Tibial nerve (tissue), 4 donors: Measurements from ENCODE around the gene NOTCH2. TPM values are rescaled to one million over a fixed set of nuclear protein-coding genes. Genes with fewer than 3 reads are reported as not detected.
A peak's percentile ranks its signal among the peaks of the same experiment; 100 is the strongest.
"Not testable (repeated sequence)": the region's sequence is repeated elsewhere in the genome, so short reads cannot be mapped to it uniquely, and the experiment has no call there.

ENCODE experiments used
- DNase-seq, 2 donors: peaks; one replicate each; pipeline ENCODE4 v3.0.0-alpha.2; 2019; ENCODE audit warnings: low spot score in 2 of 2
- H3K27ac ChIP-seq, 4 donors: fragments of 200-600 bp; sonication (generic) in 3 of 4; one replicate each; pipeline ENCODE4 v1.5.1; 2017 to 2019; ENCODE audit warnings: mild to moderate bottlenecking in 1 of 4
- H3K27me3 ChIP-seq, 2 donors: fragments of 200-600 bp; sonication (generic) in 1 of 2; one replicate each; pipeline versions ENCODE4 v1.5.1 to v1.6.0; 2017 to 2019
- H3K36me3 ChIP-seq, 3 donors: fragments of 200-600 bp; sonication (generic); one replicate each; pipeline ENCODE4 v1.5.1; 2018 to 2019
- H3K4me1 ChIP-seq, 4 donors: fragments of 200-600 bp; sonication (generic) in 3 of 4; one replicate each; pipeline ENCODE4 v1.5.1; 2017 to 2019
- H3K4me3 ChIP-seq, 4 donors: fragments of 200-600 bp; sonication (generic) in 3 of 4; one replicate each; pipeline ENCODE4 v1.5.1; 2017 to 2019; ENCODE audit warnings: mild to moderate bottlenecking in 1 of 4, moderate library complexity in 1 of 4
- H3K9me3 ChIP-seq, 4 donors: fragments of 200-600 bp; sonication (generic) in 3 of 4; one replicate each; pipeline ENCODE4 v1.5.1; 2017 to 2019
- EP300 ChIP-seq, 2 donors: sonication (generic); formaldehyde crosslinking; IDR thresholded peaks; one replicate each; pipeline ENCODE4 v1.6.1; 2017; ENCODE audit warnings: antibody characterized with exemption in 2 of 2, mild to moderate bottlenecking in 1 of 2
- WGBS, 2 donors: methylation state at CpG; one replicate each; pipeline ENCODE4 v1.1.5; 2018; 5-methylcytosine and 5-hydroxymethylcytosine counted together
- total RNA-seq, 4 donors: library from RNA; depleted of rRNA; stranded (reverse); fragments of >200 nt; gene quantifications; one replicate each; pipeline ENCODE4 v1.1.0, GENCODE V29; 2016

The NOTCH2 gene
- total RNA-seq, 4 donors from 2014 or later: 86.7 to 110 (median 106) TPM

DNA sequence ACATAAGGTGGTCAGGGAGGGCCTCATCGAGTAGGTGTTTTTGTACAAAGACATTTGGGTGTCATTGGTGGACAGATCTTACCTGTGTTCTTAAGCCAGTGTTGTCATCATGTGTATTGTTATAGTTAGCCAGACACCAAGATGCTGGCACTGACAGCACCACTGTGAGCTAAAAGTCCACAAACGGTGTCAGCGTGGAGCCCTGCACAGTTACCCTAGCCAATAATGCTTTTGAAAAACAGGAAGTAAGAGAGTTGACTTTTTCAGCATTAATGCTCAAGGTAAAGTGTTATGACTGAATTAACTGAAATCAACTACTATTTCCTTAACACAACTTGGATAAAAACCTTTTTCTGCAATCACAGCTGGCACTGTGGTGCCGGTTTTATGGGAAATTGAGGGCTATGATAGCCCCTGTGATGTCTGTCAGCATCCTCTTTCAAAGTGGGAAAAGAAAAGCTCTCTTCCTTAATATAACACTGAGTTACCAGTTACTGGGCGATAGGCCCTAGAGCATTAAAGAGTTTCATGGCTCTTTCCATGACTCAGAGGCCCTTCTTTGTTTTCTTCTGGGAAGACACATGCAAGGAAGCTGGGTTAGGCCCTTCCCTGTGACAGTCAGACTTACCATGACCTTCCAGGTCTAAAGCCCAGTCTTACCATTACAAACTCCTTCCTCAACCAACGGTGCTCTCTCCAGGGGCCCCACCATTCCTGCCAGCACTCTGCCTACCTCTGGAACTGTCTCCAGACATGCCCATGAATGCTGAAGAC is 29.7 kb upstream of the NOTCH2 start:
- not testable (repeated sequence) for DNase-seq, H3K9me3 ChIP-seq, H3K4me3 ChIP-seq, H3K27me3 ChIP-seq, H3K4me1 ChIP-seq, H3K36me3 ChIP-seq, H3K27ac ChIP-seq
- 78 to 100% methylated on average over 1 of the region's 6 CpGs for WGBS, 2 donors

DNA sequence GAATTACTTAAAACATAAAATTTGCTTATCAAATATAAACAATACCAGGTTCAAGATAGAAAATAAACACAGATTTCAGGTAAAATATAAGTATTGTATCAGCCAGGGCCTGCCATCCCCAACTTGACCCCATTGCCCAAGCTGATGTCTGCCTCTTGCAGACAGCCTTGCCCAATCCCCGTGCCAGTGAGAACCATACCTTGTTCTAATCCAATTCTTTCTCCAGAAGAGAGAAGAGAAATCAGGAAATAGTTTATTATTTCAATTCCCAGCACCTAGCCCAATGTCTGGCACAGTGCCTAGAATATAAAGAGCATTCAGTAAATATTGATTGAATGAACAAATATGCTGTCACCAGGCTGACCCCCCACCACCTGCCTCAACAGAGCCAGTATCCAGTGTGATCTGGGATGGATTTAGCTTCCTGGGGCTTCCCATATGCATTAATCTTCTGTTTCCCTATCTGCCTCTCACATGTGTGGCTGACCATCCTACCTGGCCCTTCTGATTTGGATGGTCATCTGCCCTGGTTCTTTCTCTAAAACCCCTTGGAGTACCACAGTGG is 27.6 kb upstream of the NOTCH2 start:
- DNase-seq, H3K27ac ChIP-seq, H3K4me3 ChIP-seq, H3K36me3 ChIP-seq, H3K9me3 ChIP-seq, H3K4me1 ChIP-seq, H3K27me3 ChIP-seq: not testable (repeated sequence)
- 67 to 87% methylated on average over 1 of the region's 1 CpG for WGBS, 2 donors

DNA sequence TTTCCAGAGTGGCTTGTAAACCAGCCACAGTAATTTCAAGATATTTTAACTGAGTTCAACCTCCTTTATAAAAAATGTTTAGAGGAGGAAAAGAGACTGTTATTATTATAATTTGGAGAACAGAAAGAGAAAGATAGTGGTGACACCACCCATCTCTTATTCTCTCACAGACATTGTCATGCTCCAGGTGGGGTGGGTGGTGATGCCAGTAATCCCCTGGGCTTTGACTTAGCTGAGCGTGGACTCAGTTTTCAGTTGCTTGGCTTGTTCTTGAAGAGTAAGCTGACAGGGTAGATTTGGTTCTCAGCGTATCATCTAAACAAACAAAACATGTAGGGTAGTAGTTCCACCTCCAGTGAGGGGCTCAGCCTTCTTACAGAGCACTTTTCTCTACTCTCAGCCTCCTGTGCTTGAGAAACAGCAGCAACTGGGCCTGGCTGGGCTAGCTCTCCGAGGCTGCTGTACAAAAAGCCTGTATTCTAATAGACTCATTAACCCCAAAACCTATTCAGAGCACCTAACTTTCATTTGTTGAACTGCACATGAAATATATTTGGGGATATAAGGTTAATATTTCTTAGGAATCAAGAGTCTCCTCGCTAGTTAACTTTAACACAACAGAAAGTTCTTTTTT is 24.2 kb upstream of the NOTCH2 start:
- WGBS, 2 donors: 79 to 100% methylated on average over 1 to 2 of the region's 4 CpGs
- not testable (repeated sequence) for H3K4me1 ChIP-seq, H3K9me3 ChIP-seq, H3K27ac ChIP-seq, H3K27me3 ChIP-seq, H3K36me3 ChIP-seq, H3K4me3 ChIP-seq, DNase-seq

DNA sequence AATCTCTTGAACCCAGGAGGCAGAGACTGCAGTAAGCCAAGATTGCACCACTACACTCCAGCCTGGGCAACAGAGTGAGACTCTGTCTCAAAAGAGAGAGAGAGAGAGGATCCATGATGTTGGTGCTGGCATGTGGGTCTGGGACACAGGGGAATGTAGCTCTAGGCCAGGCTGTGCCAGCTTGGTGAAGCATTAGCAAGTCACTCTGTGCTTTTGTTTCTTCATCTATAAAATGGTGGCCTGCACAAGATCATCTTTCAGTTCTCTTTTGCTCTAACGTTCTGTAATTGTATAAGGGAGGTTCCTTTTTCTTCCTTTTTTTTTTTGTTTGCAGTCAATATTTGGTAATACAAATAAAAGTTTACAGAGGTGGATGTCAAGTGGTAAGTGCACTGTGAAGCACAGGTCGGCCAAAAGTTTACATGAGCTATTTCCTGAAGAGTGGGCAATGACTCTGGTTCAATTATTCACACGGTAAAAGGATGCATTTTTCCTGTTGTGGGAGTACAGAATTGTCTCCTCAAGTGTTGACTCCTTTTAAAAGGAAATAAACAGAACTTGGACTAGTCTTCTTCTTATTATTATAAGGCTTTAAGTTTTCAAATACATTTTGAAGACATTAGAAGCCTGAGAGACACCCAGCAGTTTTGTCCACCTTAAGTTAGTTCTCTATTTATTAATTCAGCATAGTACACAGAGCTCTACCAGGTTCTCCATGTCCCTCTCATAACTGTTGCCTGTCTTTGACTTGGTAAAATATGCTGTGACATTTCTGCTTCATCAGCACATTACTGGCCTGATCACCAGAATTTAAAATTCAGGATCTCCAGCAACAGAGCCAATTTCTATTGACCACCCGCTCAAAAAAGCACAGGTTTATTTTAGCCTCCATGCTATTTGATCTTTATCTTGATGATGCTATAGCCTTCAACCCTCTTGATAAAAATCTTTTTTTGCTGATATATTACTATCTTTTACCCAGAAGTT is 23.1 kb upstream of the NOTCH2 start:
- not testable (repeated sequence) for H3K9me3 ChIP-seq, H3K4me1 ChIP-seq, H3K27me3 ChIP-seq, H3K36me3 ChIP-seq, H3K4me3 ChIP-seq, DNase-seq, H3K27ac ChIP-seq
- WGBS, 2 donors: 55 to 60% methylated on average over 4 of the region's 4 CpGs

DNA sequence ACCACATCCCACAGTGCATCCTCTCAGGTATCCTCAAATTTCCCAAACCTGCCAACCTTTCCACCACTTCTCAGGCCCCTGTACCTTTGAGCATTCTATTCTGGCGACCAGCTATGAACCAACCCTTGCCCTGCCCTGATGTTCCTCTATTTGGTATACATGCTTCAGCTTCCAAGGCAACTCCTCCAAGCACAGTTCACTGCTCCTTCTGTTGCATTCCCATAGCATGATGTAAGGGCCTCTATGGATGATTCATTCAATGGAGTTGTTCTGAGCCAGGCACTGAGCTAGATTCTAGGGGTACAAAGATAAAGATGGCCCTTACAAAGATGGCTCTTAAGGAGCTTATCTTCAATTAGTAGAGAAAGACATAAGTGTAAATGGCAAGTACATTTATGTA is 21.4 kb upstream of the NOTCH2 start:
- WGBS, 2 donors: no CpG with 5 or more reads among the region's 1 CpG
- not testable (repeated sequence) for H3K36me3 ChIP-seq, H3K4me1 ChIP-seq, H3K9me3 ChIP-seq, H3K4me3 ChIP-seq, H3K27ac ChIP-seq, DNase-seq, H3K27me3 ChIP-seq

DNA sequence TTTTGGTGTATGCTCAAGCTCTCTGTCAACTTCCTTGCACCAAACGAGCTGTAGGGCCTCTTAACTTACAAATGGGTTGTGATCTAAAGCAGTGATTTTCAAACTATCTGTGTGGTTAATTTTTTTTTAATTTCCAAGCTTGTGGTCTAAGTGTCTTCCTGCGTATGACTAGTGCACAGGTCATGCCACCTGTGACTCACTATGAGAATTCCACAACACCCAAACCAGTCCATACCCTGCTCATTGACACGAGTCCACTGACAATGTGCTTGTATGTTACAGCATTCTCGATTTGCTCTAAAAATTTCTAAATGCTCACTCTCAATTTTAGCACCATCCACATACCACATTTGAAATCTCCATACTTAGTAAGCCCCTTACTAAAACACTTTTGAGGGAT is 18.5 kb upstream of the NOTCH2 start:
- not testable (repeated sequence) for H3K27me3 ChIP-seq, DNase-seq, H3K4me3 ChIP-seq, H3K36me3 ChIP-seq, H3K4me1 ChIP-seq, H3K9me3 ChIP-seq, H3K27ac ChIP-seq
- WGBS, 2 donors: 86 to 87% methylated on average over 3 of the region's 4 CpGs

DNA sequence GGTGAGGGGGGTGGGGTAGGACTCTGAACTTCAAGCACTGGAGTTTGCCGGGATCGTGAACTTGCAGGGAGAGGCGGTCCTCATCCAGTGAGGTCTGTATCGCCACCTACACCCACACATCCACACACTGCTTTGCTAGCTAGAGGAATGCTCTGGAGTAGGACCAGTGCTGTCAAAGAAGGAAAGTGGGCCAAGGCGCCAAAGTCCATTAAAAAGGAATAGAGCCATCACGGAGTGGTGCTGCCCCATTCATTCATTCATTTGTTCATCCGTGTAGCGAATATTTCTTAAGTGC is 405 bp upstream of the NOTCH2 start:
- not testable (repeated sequence) for H3K4me3 ChIP-seq, H3K9me3 ChIP-seq, DNase-seq, H3K27me3 ChIP-seq, H3K36me3 ChIP-seq, H3K4me1 ChIP-seq, H3K27ac ChIP-seq
- no CpG with 5 or more reads among the region's 8 CpGs for WGBS, 2 donors

DNA sequence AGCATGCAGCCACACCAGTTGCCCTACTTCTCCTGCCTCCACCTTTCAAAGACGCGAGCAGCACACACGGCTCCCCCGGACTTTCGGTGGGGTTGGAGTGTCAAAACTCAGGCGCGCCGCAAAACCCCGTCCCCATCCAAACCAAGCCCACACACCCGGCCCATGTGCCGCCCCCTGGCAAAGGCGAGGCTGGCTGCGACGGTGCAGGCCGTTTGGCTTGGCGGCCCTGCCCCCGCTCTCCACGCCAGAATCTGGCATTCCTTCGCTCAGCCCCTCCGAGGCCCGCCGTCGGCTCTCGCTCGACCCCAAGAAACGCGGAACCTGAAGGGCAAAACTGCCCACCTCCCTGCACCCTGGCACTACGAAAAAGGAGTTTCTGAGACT is 787 bp downstream of the NOTCH2 start:
- TF ChIP-seq EP300 (IDR thresholded peaks at IDR 0.05): peak in 1 of 2 donors; percentile 18
- 0% methylated on average over 6 of the region's 28 CpGs; no CpG with 5 or more reads in 1 of the 2 donors for WGBS, 2 donors
- DNase-seq: peak in 1 of 2 donors; percentile 13
- Histone ChIP-seq H3K4me3 (peak overlapping the region; percentile 64 to 84 (median 75)), H3K27ac (peak overlapping the region; percentile 66 to 95 (median 90))
- not testable (repeated sequence) for H3K27me3 ChIP-seq, H3K36me3 ChIP-seq, H3K4me1 ChIP-seq, H3K9me3 ChIP-seq

DNA sequence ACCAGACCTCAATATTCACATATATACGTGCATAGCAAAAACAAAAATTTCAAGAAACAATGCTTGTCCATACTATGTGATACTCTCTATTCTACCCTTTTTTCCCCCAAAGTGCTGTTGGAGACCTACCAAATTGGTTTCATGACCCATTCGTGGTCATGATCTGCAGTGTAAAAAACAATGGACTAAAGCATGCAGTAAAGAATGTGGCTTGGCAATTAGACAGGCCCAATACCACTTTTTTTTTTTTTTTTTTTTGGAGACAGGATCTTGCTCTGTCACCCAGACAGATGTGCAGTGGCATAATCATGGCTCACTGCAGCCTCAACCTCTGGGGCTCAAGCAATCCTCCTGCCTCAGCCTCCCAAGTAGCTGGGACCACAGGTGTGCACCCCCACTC is 21.3 kb downstream of the NOTCH2 start:
- 24 to 39% methylated on average over 1 of the region's 2 CpGs for WGBS, 2 donors
- not testable (repeated sequence) for H3K4me3 ChIP-seq, H3K27me3 ChIP-seq, H3K27ac ChIP-seq, H3K9me3 ChIP-seq, H3K4me1 ChIP-seq, DNase-seq, H3K36me3 ChIP-seq

DNA sequence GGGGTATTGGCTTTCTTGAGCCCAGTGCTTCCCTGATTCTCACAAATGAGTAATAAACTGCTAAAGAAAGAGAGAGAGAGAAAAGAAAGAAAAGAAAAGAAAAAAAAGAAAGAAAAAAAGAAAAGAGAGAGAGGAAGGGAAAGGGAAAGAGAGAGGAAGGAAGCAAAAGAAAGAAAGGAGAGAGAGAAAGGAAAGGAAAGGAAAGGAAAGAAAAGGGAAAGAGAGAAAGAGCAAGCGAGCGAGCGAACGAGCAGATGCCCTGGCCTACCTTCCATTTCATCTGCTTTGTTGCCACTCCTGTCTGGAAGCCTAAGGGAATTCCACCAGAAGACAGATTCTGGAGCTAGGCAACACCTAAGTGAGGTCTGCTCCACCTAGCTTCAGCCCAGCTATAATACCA is 27.7 kb downstream of the NOTCH2 start:
- not testable (repeated sequence) for H3K9me3 ChIP-seq, H3K36me3 ChIP-seq, DNase-seq, H3K27me3 ChIP-seq, H3K4me3 ChIP-seq, H3K4me1 ChIP-seq, H3K27ac ChIP-seq
- 93 to 96% methylated on average over 4 of the region's 4 CpGs for WGBS, 2 donors

DNA sequence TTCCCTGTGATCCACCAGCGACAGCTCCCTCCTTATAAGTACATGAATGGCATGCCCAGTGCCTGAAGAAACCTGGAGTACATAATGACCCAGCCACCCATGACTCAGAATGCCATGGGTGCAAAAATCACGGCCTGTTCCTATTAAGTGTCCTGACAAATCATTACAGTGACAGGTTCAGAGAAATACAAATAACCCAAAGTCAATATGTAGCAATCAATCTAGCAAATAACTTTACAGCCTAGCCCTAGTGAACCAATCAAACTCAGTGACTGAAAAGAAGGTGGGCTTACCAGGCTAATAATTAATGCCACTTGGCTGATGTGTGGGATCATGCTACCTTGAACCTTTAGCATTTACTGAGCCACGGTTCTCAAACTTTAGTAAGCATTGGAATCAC is 37.2 kb downstream of the NOTCH2 start:
- H3K4me3 ChIP-seq, H3K4me1 ChIP-seq, H3K27ac ChIP-seq, H3K9me3 ChIP-seq, H3K36me3 ChIP-seq, DNase-seq, H3K27me3 ChIP-seq: not testable (repeated sequence)
- WGBS, 2 donors: no CpG with 5 or more reads among the region's 3 CpGs

DNA sequence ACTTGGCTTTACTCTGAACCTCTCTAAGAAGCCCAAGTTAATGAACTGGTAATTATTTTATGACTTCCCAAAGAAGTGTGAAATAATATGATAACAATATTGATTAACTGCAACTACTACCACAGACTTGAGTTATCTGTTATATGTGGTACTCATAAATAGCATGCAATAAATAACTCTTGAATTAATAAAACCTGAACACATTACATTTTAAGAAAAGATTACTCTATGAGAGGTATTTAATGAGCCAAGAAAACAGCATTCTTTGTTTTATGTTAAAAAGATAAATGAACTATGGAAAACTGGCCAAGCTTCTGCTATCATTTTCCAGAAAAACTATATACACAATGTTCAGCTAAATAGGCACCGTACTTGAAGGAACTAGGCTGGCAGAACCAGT is 45.7 kb downstream of the NOTCH2 start:
- not testable (repeated sequence) for H3K27ac ChIP-seq, DNase-seq, H3K27me3 ChIP-seq, H3K4me3 ChIP-seq, H3K36me3 ChIP-seq, H3K9me3 ChIP-seq, H3K4me1 ChIP-seq
- 17 to 25% methylated on average over 1 of the region's 1 CpG for WGBS, 2 donors
